ENCODE measurements around the gene MYH4.

- no peak for TF ChIP-seq CTCF (conservative IDR thresholded peaks at IDR 0.05 in 1 of 2, IDR thresholded peaks at IDR 0.05 in 1 of 2; ENCODE audit: extremely low read depth in 1 of 2, insufficient read depth in 1 of 2, low read depth in 1 of 2, low read length in 2 of 2)
- no peak for TF ChIP-seq EZH2 (IDR thresholded peaks at IDR 0.05; ENCODE audit: borderline replicate concordance, low read length)
These were observed 30.6 kb upstream of the MYH4 start for GRCh38 chr17:10499950-10500349.

Data from mammary epithelial cell (primary cell).